Loucy (cell line): ENCODE results near the gene RFESD.

Experiments used
- H2AFZ ChIP-seq: fragments of 200-600 bp; sonication (generic); 2 replicates; pipeline ENCODE4 v1.6.0; 2016; ENCODE audit warnings: antibody characterized with exemption, mild to moderate bottlenecking, low read length, moderate library complexity
- H3F3A ChIP-seq: fragments of 200-600 bp; 2 replicates; pipeline ENCODE4 v1.6.0; 2016; ENCODE audit warnings: antibody characterized with exemption, low read depth, mild to moderate bottlenecking
- H3K27me3 ChIP-seq: fragments of 200-600 bp; sonication (generic); 2 replicates; pipeline ENCODE4 v1.6.1; 2014; ENCODE audit warnings: low read length, mild to moderate bottlenecking; ENCODE audit not compliant: insufficient read depth, poor library complexity, severe bottlenecking
- H3K36me3 ChIP-seq: fragments of 200-600 bp; sonication (generic); 2 replicates; pipeline ENCODE4 v1.6.1; 2016; ENCODE audit warnings: low read length; ENCODE audit not compliant: insufficient read depth
- H3K4me1 ChIP-seq: fragments of 200-600 bp; sonication (generic); 2 replicates; pipeline ENCODE4 v1.5.1; 2014; ENCODE audit warnings: low read length, mild to moderate bottlenecking; ENCODE audit not compliant: insufficient read depth, poor library complexity, severe bottlenecking
- H3K4me2 ChIP-seq: fragments of 200-600 bp; sonication (generic); 2 replicates; pipeline ENCODE4 v1.6.0; 2014; ENCODE audit warnings: antibody characterized with exemption, low read length, low read depth, mild to moderate bottlenecking; ENCODE audit not compliant: poor library complexity, severe bottlenecking
- H3K4me3 ChIP-seq: fragments of 200-600 bp; sonication (generic); 2 replicates; pipeline ENCODE4 v1.5.1; 2014; ENCODE audit warnings: low read length, mild to moderate bottlenecking, mixed read lengths; ENCODE audit not compliant: poor library complexity, severe bottlenecking
- H3K79me2 ChIP-seq: fragments of 200-600 bp; sonication (generic); 2 replicates; pipeline ENCODE4 v1.6.1; 2014; ENCODE audit warnings: low read length; ENCODE audit not compliant: insufficient read depth
- H3K9ac ChIP-seq: fragments of 200-600 bp; sonication (generic); 2 replicates; pipeline ENCODE4 v1.6.0; 2014; ENCODE audit warnings: mild to moderate bottlenecking, low read depth, low read length, moderate library complexity; ENCODE audit not compliant: poor library complexity, severe bottlenecking
- H3K9me2 ChIP-seq: fragments of 200-600 bp; sonication (generic); replicated peaks from 2 replicates; pipeline ENCODE4 v1.6.1; 2016; ENCODE audit warnings: low read depth, low read length, mixed read lengths
- H3K9me3 ChIP-seq: fragments of 200-600 bp; sonication (generic); 2 replicates; pipeline ENCODE4 v1.6.1; 2014; ENCODE audit warnings: mild to moderate bottlenecking, antibody characterized with exemption, low read length, low read depth; ENCODE audit not compliant: insufficient read depth
- H4K20me1 ChIP-seq: fragments of 200-600 bp; sonication (generic); 2 replicates; pipeline ENCODE4 v1.6.0; 2014; ENCODE audit warnings: antibody characterized with exemption, low read length, mild to moderate bottlenecking; ENCODE audit not compliant: insufficient read depth, poor library complexity, severe bottlenecking
- EZH2phosphoT487 ChIP-seq: fragments of 200-600 bp; IDR thresholded peaks from 2 replicates; pipeline ENCODE4 v1.6.1; 2018; ENCODE audit warnings: antibody characterized with exemption, mild to moderate bottlenecking, moderate library complexity, borderline replicate concordance
- TF ChIP-seq, protein P1 (sequence below): fragments of 200-600 bp; sonication (generic); conservative IDR thresholded peaks from 2 replicates; pipeline ENCODE4 v1.5.1; 2014; ENCODE audit warnings: mild to moderate bottlenecking, antibody characterized with exemption, low read length

Gene RFESD

DNA sequence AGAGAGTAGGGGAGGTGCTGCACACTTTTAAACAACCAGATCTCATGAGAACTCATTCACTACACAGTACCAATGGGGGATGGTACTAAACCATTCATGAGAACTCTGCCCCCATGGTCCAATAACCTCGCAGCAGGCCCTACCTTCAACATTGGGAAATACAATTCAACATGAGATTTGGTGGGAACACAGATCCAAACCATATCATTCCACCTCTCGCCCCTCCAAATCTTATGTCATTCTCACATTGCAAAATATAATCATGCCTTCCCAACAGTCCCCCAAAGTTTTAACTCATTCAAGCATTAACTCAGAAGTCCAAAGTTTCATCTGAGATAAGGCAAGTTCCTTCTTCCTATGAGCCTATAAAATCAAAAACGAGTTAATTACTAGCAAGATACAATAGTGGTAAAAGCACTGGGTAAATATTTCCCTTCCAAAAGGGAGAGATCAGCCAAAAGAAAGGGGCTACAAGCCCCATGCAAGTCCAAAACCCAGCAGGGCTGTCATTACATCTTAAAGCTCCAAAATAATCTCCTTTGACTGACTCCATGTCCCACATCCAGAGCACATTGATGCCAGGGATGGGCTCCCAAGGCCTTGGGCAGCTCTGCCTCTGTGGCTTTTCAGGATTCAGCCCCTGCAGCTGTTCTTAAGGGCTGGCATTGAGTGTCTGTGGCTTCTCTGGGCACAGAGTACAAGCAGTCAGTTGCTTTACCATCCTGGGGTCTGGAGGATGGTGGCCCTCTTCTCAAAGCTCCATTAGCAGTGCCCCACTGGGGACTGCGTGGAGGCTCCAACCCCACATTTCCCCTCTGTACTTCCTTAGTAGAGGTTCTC, 18.4 kb upstream of the RFESD start:
- no peak for TF ChIP-seq EZH2phosphoT487
- TF ChIP-seq, protein P1, sequence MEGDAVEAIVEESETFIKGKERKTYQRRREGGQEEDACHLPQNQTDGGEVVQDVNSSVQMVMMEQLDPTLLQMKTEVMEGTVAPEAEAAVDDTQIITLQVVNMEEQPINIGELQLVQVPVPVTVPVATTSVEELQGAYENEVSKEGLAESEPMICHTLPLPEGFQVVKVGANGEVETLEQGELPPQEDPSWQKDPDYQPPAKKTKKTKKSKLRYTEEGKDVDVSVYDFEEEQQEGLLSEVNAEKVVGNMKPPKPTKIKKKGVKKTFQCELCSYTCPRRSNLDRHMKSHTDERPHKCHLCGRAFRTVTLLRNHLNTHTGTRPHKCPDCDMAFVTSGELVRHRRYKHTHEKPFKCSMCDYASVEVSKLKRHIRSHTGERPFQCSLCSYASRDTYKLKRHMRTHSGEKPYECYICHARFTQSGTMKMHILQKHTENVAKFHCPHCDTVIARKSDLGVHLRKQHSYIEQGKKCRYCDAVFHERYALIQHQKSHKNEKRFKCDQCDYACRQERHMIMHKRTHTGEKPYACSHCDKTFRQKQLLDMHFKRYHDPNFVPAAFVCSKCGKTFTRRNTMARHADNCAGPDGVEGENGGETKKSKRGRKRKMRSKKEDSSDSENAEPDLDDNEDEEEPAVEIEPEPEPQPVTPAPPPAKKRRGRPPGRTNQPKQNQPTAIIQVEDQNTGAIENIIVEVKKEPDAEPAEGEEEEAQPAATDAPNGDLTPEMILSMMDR = no peak
- H3K27me3 ChIP-seq = no peaks in the 10 kb centered on the region
- H3K9ac ChIP-seq = no peak overlapping the region
- no peaks in the 10 kb centered on the region for H3K36me3 ChIP-seq
- H3K79me2 ChIP-seq = no peaks in the 10 kb centered on the region
- no peaks in the 10 kb centered on the region for H4K20me1 ChIP-seq
- no peak overlapping the region for H3K4me2 ChIP-seq
- H3K9me2 ChIP-seq = no peaks in the 10 kb centered on the region
- 0 out of 2 replicates have a peak, but pooled peaks cover 1% of the 10 kb centered on the region for H3F3A ChIP-seq
- H3K9me3 ChIP-seq = no peaks in the 10 kb centered on the region
- peaks cover 35% of the 10 kb centered on the region for H3K4me1 ChIP-seq
- no peak overlapping the region for H3K4me3 ChIP-seq
- no peak overlapping the region for H2AFZ ChIP-seq

DNA sequence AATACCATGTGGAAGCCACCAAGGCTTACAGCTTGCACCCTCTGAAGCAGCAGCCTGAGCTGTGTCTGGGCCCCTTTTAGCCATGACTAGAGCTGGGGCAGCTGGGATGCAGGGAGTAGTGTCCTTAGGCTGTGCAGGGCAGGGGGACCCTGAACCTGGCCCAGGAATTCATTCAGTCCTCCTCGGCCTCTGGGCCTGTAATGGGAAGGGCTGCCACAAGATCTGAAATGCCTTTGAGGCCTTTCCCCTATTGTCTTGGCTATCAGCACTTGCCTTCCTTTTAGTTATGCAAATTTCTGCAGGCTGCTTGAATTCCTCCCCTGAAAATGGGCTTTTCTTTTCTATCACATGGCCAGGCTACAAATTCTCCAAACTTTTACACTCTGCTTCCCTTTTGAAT, 17.6 kb upstream of the RFESD start:
- H3K4me2 ChIP-seq = no peak overlapping the region
- no peaks in the 10 kb centered on the region for H3K9me3 ChIP-seq
- no peaks in the 10 kb centered on the region for H3K36me3 ChIP-seq
- H2AFZ ChIP-seq = no peak overlapping the region
- H3F3A ChIP-seq = 0 out of 2 replicates have a peak, but pooled peaks cover 3% of the 10 kb centered on the region
- no peaks in the 10 kb centered on the region for H3K27me3 ChIP-seq
- H3K9me2 ChIP-seq = no peaks in the 10 kb centered on the region
- H4K20me1 ChIP-seq = no peaks in the 10 kb centered on the region
- peaks cover 32% of the 10 kb centered on the region for H3K4me1 ChIP-seq
- no peak overlapping the region for H3K4me3 ChIP-seq
- H3K79me2 ChIP-seq = no peaks in the 10 kb centered on the region
- no peak overlapping the region for H3K9ac ChIP-seq
- TF ChIP-seq EZH2phosphoT487 = no peak
- TF ChIP-seq, protein P1 = no peak

DNA sequence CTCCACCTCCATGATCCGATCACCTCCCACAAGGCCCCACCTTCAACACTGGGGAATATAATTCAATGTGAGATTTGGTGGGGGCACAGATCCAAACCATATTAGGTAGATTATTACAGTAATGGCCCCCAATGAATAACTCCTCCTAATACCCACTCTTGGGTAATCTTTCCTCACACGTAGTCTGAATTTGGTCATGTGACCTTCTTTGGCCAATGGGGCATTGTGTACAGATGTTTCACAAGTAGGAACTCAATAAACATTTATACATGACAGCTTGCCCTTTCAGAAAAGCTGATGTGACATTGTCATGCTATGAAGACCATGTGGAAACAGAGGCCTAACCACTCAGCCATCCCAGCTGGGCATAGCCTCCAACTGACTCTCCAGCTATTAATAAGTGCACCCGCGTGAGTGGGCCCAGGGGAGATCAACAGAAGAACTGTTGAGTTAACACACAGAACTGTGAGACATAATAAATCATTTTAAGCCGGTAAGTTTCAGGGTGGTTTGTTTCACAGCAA, 16.1 kb upstream of the RFESD start:
- no peak overlapping the region for H3K4me2 ChIP-seq
- H3K4me3 ChIP-seq = no peak overlapping the region
- H3K27me3 ChIP-seq = no peaks in the 10 kb centered on the region
- H2AFZ ChIP-seq = no peak overlapping the region
- H3K79me2 ChIP-seq = no peaks in the 10 kb centered on the region
- no peaks in the 10 kb centered on the region for H4K20me1 ChIP-seq
- no peaks in the 10 kb centered on the region for H3K36me3 ChIP-seq
- peaks cover 20% of the 10 kb centered on the region for H3K4me1 ChIP-seq
- H3K9me2 ChIP-seq = no peaks in the 10 kb centered on the region
- H3K9ac ChIP-seq = no peak overlapping the region
- no peaks in the 10 kb centered on the region for H3K9me3 ChIP-seq
- TF ChIP-seq, protein P1 = no peak
- TF ChIP-seq EZH2phosphoT487 = no peak
- 0 out of 2 replicates have a peak, but pooled peaks cover 3% of the 10 kb centered on the region for H3F3A ChIP-seq
